Suprapubic skin (tissue), 3 donors: Measurements from ENCODE around the gene NUDT21.

Experiments
- POLR2AphosphoS5 ChIP-seq, 3 donors: sonication (generic); formaldehyde crosslinking; IDR thresholded peaks; one replicate each; pipeline ENCODE4 v1.6.1; 2017; ENCODE audit warnings: antibody characterized with exemption in 3 of 3
- TF ChIP-seq, protein P1 (sequence below), 2 donors: fragments of 200-600 bp in 1 of 2; fragments of 450-650 bp in 1 of 2; sonication (generic) in 1 of 2; IDR thresholded peaks; one replicate each; pipeline ENCODE4 v1.5.1; 2016 to 2019; ENCODE audit warnings: antibody characterized with exemption in 2 of 2, mild to moderate bottlenecking in 1 of 2, moderate library complexity in 1 of 2

DNA sequence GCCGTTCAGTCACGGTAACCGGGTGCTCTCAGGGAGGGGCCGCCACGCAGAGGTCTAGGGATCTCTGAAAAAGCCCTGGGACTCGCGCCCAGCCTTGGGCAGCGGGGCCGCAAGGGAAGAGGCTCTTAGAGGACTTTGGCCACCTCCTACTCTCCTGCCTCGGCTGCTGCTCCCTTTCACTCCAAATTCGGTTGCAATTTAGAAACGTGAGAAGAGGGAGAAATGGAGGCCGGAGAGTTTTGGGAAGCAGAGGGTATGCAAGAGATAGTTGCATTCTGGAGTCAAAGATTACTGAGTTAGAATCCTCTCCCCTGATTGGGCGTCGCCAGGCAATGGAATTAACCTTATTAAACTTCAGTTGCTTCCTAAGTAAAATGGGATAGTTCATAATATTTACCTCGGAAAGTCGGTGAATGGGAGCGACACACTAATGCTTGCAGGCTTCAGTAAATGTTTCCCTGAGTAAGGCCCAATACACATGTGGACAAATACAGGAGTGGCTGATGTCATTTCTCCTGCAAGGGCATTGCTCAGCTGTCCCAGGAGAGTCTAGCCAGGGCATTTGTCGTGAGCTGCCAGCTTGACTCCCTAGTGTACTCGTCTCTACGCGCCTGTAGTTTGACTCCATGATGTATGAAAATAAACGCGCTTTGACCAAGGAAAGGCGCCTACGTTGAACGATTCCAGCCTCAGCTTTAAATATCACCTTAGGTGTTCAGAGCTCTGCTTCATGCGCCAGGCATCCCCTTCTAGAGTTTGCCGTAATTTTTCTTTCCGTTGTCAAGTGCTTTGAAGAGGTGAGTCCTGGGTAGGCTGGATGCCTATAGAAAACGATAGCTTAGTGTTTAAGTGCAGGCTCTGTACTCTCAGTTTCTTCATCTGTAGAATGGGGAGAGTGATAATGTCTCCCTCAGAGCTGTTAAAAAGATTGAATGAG is 889 bp upstream of the NUDT21 start:
- TF ChIP-seq, protein P1, sequence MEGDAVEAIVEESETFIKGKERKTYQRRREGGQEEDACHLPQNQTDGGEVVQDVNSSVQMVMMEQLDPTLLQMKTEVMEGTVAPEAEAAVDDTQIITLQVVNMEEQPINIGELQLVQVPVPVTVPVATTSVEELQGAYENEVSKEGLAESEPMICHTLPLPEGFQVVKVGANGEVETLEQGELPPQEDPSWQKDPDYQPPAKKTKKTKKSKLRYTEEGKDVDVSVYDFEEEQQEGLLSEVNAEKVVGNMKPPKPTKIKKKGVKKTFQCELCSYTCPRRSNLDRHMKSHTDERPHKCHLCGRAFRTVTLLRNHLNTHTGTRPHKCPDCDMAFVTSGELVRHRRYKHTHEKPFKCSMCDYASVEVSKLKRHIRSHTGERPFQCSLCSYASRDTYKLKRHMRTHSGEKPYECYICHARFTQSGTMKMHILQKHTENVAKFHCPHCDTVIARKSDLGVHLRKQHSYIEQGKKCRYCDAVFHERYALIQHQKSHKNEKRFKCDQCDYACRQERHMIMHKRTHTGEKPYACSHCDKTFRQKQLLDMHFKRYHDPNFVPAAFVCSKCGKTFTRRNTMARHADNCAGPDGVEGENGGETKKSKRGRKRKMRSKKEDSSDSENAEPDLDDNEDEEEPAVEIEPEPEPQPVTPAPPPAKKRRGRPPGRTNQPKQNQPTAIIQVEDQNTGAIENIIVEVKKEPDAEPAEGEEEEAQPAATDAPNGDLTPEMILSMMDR (IDR thresholded peaks at IDR 0.05): no peak
- no peak for TF ChIP-seq POLR2AphosphoS5 (IDR thresholded peaks at IDR 0.05)
